Erythroblast (primary cell): ENCODE results near the gene DNMT3L.
"Not testable (repeated sequence)": the region's sequence is repeated elsewhere in the genome, so short reads cannot be mapped to it uniquely, and the experiment has no call there.

Experiments
- GATA1 ChIP-seq: IDR thresholded peaks from 2 replicates; pipeline ENCODE4 v1.6.1; 2011; ENCODE audit warnings: low read depth, mild to moderate bottlenecking, control low read depth, low read length, moderate library complexity
- POLR2A ChIP-seq: IDR thresholded peaks from 2 replicates; pipeline ENCODE4 v1.6.1; 2011; ENCODE audit warnings: mild to moderate bottlenecking, low read length

DNA sequence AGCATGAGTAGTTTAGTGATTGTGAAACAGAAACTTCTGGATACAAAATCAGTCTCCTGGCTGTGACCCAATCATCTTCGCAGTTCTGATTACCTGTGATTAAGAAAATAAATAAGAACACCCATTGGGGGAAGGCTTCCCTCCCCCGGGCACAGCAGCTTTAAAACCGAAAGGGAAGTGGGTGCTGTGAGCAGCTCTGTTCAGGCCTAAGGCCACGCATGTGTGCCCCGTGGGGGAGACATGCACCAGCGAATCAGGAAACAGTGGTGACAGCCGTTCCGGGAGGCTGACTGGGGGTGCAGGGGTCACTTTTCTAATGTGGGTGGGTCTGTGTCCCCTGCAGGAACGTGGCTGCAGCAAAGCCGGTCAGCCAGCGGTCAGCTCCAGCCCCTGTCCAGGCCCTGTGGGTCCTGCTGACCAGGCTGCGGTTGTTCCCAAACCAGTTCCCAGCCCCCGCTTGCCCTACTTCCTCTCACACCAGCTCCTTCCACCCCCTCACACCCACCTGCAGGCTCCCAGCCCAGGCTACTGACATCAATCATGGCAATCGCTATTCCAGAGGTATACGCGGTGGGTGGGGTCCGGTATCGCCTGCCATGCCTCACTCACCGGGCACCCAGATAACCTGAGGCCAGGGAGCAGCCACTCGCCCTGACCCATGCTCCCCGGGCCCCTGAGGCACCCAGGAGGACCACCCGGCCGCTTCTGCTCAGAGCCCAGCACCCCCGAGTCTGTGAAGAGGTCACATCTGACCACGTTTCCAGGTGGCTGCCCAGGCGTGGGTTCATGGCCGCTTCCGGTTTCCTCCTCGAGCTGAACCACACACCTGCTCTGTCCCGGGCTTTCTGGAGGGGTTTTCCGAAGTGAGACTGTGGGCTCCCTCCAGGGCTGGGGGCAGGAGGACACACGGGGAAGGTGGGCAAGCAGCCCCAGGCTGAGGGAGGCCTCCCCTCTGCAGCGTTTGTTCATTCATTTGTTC lies 54.7 kb downstream of the DNMT3L start:
- not testable (repeated sequence) for TF ChIP-seq POLR2A, GATA1
